ENCODE data around the gene GRM8. TPM values are rescaled to one million over a fixed set of nuclear protein-coding genes. Genes with fewer than 3 reads are reported as not detected.
A peak's percentile ranks its signal among the peaks of the same experiment; 100 is the strongest.

Gene GRM8
- total RNA-seq, 1 donor from 2014 or later = 0.41 TPM

GRCh38 chr7:126805351-126805750, 447.4 kb downstream of the GRM8 start:
- DNase-seq = no peak

GRCh38 chr7:126804604-126805003, 448.1 kb downstream of the GRM8 start:
- DNase-seq = no peak

DNA sequence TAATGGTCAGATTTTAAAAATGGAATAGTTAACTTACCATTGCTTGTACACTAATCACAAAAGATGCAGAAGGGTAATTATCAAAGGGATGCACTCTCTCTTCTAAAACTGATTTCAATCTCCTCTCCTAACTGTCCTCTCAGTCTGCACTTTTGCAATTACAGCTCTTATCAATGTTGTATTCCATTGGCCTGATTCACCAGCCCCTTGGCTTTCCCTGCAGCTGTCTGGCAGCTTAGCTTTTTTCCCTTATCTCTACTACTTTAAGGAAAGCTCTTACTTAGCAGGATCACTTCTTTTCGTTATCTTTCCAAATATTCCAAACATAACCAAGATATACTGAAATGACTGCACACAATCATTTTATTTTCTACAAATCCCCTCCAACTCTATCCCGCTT, 448.8 kb downstream of the GRM8 start:
- DNase-seq = no peak

DNA sequence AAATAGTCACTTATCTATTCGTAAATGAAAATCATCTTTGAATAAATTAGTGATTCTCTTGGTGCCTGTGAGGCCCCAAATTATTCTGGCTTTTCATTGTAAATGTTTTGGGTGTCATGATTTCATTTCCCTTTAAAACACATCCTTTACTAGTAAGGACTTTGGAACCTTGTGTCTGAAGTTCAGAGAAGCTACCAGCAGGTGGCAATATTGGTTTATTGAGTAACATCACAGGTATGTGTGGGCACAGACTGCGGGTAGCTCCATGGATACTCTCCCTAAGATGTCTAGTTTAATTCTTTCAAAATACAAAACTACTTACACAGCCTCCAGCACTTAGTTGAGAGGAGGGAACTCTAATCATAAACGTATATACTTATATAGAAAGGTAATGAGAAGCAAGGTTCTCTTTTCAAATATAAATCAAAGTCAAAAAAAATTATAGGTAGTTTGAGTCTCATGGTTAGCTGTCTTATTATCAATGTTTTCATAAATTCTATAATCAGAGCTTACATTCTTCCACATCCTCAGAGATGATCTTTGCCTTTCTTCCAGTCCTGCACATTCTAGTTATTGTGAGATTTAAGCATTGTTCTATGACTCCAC, 449.6 kb downstream of the GRM8 start:
- peak; percentile 39 for DNase-seq

- DNase-seq = no peak
Measured at GRCh38 chr7:126801733-126802132, 451.0 kb downstream of the GRM8 start.

DNA sequence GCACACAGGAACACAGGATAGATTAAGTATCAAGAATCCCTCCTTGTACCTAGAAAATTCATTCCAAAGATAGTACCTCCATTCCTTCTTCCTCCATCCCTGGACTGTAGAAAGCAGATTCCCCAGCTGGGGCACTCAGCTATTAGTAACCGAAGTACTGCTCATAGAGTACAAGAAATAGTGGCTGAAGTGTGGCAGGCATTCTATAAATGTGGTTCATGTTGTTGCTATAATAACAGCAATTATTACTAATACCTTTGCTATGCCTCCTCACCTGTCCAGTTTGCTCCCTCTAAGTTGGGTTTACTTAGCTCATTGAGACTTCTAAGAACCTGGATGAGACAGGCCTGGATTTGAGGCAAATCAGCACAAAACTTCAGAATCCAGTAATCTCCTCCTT, 453.2 kb downstream of the GRM8 start:
- DNase-seq = no peak

- DNase-seq = peak; percentile 2
Measured at GRCh38 chr7:126792521-126792920, 460.2 kb downstream of the GRM8 start.

DNA sequence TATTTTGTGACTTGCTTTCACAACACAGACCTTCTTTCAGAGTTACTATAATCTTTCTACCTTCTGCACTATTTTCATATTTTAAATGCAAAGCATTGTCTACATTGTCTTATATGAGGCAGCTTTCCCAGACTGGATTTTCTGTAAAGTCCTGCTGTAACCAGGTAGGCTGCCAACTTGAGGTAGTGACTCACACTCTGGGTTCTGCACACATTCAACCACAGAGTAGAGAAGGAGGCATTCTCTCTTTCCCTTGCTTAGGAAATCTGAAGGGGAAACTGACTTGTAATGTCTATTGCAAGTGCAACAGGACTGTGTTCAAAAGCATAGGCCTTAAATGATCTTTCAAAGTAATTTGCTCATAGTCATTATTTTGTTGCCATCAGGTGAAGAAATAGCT, 461.4 kb downstream of the GRM8 start:
- DNase-seq = no peak

DNA sequence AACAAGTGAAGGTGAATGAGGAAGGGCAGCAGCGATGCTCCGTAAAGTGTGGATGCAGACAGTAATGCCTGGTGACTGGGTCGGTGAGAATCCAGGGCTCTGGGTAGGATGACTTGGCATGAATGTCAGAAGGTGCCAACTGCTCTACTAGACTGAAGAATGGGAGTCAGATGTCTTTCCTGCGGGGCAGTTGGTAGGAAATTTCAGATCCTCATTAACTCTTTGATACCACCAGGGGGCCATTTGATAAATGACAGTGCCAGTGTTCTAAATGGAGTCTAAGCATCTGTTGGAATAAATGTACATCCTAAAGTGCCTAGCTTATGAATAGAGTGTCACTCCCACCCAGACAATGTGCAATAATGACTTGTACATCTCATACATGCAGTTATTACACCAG, 462.0 kb downstream of the GRM8 start:
- no peak for DNase-seq

- DNase-seq = no peak
Measured at GRCh38 chr7:126783613-126784012, 469.1 kb downstream of the GRM8 start.

DNA sequence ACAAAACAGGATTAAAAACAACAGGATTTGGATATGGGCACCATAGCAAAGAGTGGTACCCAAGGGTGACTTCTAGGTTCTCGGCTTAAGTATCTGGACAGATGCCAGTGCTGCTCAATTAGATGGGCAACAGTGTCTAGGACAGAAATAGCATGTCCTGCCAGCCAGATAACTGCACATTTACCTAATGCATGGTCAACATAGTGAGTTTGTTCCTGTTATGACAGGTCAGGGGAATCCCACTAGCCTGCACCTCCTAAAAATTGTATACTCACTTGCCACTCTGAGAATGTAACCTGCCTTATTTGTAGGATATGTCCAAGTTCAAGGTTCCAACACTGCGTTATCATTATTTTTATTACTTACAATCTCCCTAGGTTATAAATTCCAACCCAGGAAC, 471.7 kb downstream of the GRM8 start:
- DNase-seq = no peak

GRCh38 chr7:126778101-126778500, 474.6 kb downstream of the GRM8 start:
- DNase-seq = no peak

DNA sequence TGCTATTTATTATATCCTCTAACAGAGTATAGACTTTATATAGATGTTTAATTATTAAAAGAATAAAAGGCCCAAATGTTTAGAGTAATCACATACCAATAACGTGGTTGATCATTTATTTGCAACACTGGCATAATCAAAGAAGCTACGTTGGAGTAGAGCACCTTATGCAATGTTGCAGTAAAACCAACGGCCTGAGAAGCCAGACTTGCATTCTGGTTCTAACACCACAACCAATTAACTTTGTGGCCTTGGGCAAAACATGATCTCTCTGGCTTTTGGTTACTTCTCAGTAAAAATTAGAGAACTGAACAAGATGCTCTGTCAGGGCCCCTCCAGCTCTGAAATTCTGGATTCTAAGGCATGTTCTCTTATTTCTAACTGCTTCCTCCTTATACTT, 476.2 kb downstream of the GRM8 start:
- DNase-seq = no peak

DNA sequence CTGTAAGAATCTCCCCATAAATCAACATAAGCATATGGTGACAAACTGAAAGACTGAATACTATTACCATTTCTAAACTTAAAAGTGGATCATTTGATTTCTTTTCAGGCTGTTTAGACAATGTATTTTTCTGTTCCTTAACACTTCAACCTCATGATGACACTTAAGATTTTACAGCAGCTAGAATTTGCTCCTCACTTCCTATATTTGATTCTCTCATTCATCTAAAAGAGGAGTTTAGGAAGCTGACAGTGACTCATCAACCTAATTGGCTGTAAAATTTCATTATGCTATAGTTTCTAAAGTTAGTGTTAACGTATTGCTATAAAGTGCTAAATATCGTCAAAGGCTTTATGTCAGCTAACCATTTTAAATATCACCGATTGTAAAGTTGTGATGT, 478.7 kb downstream of the GRM8 start:
- DNase-seq = no peak

DNA sequence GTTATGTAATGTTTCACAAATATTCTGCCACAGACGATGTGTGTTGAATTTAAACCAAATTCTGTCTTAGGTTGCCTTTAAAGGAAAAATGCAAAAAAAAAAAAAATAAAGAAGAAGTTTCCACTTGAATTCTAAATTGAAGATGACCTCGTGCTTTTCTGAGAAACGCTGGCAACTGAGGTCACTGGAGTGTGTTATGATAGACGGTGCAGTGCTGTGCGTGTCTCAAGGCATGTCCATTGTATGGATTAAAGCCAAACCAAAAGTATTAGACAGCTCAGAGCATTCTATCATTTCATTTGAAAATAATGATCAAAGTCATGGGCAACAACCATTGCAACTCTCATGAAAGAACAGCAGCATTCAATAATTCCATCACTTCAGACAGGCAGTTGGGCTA, 483.9 kb downstream of the GRM8 start:
- DNase-seq = no peak

GRCh38 chr7:126760914-126761577, 491.7 kb downstream of the GRM8 start:
- no peak for DNase-seq

GRCh38 chr7:126755381-126755780, 497.4 kb downstream of the GRM8 start:
- DNase-seq = no peak

DNA sequence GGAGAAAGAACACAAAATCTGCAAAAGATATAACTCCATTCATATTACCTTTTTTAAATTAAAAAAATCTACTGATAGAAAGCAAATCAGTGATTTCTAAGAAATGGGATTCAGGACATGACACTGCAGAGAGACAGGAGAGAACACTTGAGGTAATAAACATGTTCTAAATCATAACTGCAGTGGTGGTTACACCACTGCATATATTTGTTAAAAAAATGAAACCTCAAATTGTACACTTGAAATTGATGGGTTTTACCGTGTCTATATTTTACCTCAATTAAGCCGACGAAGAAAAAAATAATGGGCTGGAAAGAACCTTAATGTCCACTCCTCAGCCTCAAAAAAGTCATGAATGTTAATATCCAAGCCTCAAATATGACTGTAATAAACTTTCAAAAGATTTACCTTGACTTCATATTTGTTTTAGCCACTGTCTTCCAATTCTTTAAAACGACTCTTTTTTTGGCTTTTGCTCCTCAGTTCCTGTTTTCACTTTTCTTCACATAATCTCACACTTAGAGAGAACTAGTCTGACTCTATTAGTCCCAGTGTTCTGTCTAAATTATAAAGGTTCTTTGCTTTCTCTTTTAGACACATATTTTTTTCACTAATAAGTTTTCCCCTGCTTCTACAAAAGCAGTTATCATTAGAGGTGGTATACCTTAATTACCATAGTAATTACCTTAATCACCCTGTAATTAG, 502.4 kb downstream of the GRM8 start:
- DNase-seq = no peak

DNA sequence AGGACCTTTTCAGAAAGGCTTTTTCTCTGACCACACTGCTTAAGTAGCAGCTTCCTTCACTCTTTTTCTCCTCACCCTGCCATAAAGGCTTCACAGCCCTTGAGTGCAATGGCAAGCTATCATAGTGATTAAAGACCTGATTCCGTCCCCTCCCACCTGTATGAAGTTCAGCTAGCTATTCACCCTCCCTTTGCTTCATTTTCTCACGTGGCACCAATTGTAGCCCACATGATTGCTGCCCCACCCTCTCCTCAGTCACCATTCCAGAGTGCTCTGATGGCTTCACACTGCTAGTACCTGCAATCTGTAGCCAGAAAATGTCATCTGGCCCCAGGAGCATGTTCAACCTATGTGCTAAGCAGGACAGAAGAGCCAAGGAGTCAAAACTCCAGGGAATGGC, 523.8 kb downstream of the GRM8 start:
- DNase-seq = no peak

- DNase-seq = no peak
Measured at GRCh38 chr7:126727930-126728391, 524.8 kb downstream of the GRM8 start.

GRCh38 chr7:126723966-126724544, 528.7 kb downstream of the GRM8 start:
- DNase-seq = no peak

DNA sequence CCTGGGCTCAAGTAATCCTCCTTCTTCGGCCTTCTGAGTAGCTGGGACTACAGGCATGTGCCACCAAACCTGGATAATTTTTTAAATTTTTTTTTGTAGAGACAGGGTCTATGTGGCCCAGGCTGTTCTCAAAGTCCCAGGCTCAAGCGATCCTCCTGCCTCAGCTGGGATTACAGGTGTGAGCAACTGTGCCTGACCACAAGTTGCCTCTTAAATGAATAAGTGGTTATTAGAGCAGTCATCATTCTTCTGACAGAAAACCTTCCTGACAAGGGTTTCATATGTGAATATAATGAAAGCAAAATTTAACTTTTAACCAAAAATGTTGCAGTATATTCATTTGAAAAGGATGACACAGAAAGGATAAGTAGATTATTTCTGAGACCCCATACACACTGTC, 532.5 kb downstream of the GRM8 start:
- no peak for DNase-seq

GRCh38 chr7:126718419-126718818, 534.3 kb downstream of the GRM8 start:
- DNase-seq = no peak
